ENCODE measurements around the gene FRYL.

The FRYL gene

DNA sequence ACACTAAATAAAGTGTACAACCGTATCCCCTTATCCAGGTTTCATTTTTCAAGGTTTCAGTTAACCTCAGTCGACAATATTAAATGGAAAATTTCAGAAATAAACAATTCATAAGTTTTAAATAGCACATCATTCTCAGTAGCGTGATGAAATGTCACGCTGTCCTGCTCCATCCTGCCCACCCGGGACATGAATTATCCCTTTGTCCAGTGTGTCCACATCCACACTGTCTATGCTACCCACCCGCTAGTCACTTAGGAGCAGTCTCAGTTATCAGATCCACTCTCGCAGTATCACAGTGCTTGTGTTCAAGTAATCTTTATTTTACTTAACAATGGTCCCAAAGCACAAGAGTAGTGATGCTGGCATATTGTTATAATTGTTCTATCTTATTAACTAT, 54.7 kb downstream of the FRYL start:
- peaks cover 82% of the 10 kb centered on the region for H4K20me1 ChIP-seq (ENCODE audit: insufficient read depth, low read length, poor library complexity, severe bottlenecking)

DNA sequence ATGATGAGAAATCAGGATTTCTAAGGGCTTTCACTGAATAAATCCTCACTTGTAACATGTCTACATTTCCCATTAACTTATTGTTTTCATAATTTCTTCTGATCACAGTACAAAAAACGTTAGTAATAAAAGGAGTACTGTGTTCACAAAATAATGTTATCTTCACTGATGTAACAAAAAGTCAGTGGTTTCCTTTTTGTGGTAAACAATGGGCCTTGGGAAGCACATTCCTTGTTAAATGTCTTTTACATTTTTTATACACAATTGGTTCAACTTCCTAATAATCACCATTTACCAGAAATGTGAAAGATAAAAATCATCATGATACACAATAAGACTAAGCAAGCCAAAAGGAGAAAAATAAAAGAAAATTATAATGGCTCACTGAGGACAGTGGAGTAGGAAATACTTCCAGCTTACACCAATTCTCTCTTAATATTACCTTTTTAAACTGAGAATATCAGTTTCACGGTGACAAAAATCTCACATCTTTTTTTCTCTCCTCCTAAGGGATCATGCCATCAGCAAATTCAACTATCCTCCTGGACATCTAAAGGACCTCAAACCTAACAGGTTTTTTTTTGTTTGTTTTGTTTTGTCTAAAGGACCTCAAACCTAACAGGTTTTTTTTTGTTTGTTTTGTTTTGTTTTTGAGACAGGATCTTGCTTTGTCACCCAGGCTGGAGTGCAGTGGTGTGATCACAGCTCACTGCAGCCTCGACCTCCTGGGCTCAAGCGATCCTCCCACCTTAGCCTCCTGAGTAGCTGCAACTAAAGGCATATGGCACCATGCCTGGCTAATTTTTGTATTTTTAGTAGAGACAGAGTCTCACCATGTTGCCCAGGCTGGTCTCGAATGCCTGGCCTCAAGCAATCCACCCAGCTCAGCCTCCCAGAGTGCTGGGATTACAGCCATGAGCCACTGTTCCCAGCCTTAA, 57.3 kb downstream of the FRYL start:
- H4K20me1 ChIP-seq (ENCODE audit: insufficient read depth, low read length, poor library complexity, severe bottlenecking): peaks cover 75% of the 10 kb centered on the region
- peak overlapping the region; percentile 40 for H3K4me2 ChIP-seq (ENCODE audit: low read depth, low read length, poor library complexity, severe bottlenecking)
- H3K9me3 ChIP-seq (ENCODE audit: insufficient read depth, low read depth, low read length): no peaks in the 10 kb centered on the region

More for the DNA sequence above, 54.7 kb downstream of the FRYL start:
- no peak overlapping the region for H3K4me2 ChIP-seq (ENCODE audit: low read depth, low read length, poor library complexity, severe bottlenecking)
- H3K36me3 ChIP-seq (ENCODE audit: insufficient read depth, low read length): no peaks in the 10 kb centered on the region
- H3F3A ChIP-seq (ENCODE audit: low read depth): peaks cover 4% of the 10 kb centered on the region; the same call in 1 of the 2 replicates
- TF ChIP-seq, protein P1, sequence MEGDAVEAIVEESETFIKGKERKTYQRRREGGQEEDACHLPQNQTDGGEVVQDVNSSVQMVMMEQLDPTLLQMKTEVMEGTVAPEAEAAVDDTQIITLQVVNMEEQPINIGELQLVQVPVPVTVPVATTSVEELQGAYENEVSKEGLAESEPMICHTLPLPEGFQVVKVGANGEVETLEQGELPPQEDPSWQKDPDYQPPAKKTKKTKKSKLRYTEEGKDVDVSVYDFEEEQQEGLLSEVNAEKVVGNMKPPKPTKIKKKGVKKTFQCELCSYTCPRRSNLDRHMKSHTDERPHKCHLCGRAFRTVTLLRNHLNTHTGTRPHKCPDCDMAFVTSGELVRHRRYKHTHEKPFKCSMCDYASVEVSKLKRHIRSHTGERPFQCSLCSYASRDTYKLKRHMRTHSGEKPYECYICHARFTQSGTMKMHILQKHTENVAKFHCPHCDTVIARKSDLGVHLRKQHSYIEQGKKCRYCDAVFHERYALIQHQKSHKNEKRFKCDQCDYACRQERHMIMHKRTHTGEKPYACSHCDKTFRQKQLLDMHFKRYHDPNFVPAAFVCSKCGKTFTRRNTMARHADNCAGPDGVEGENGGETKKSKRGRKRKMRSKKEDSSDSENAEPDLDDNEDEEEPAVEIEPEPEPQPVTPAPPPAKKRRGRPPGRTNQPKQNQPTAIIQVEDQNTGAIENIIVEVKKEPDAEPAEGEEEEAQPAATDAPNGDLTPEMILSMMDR (conservative IDR thresholded peaks at IDR 0.05; ENCODE audit: low read length): no peak
- no peak for TF ChIP-seq EZH2phosphoT487 (IDR thresholded peaks at IDR 0.05; ENCODE audit: borderline replicate concordance)
- no peak overlapping the region for H2AFZ ChIP-seq (ENCODE audit: low read length)
- H3K79me2 ChIP-seq (ENCODE audit: insufficient read depth, low read length): peaks cover 97% of the 10 kb centered on the region
- no peak overlapping the region for H3K4me3 ChIP-seq (ENCODE audit: low read length, poor library complexity, severe bottlenecking)
- no peaks in the 10 kb centered on the region for H3K27me3 ChIP-seq (ENCODE audit: insufficient read depth, low read length, poor library complexity, severe bottlenecking)
- H3K4me1 ChIP-seq (ENCODE audit: insufficient read depth, low read length, poor library complexity, severe bottlenecking): peaks cover 28% of the 10 kb centered on the region
- H3K9me2 ChIP-seq (replicated peaks; ENCODE audit: low read depth, low read length): no peaks in the 10 kb centered on the region
- H3K9me3 ChIP-seq (ENCODE audit: insufficient read depth, low read depth, low read length): no peaks in the 10 kb centered on the region
- H3K9ac ChIP-seq (ENCODE audit: low read depth, low read length, poor library complexity, severe bottlenecking): no peak overlapping the region

DNA sequence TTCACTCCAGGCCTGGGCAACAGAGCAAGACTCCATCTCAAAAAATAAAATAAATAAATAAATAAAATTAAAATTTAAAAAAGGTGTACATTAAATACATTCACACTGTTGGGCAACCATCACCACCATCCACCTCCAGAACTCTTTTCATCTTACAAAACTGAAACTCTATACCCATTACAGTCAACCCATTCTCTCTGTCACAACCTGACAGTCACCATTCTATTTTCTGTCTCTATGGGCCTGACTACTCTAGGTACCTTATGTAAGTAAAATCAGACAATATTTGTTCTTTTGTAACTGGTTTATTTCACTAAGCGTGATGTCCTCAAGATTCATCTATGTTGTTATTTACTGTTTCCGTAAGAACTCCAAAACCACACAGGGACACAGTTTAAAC, 59.6 kb downstream of the FRYL start:
- Histone ChIP-seq H3F3A (ENCODE audit: low read depth) (peaks cover 4% of the 10 kb centered on the region; the same call in 1 of the 2 replicates), H3K9me2 (replicated peaks; ENCODE audit: low read depth, low read length) (no peaks in the 10 kb centered on the region), H3K36me3 (ENCODE audit: insufficient read depth, low read length) (no peaks in the 10 kb centered on the region), H4K20me1 (ENCODE audit: insufficient read depth, low read length, poor library complexity, severe bottlenecking) (peaks cover 53% of the 10 kb centered on the region), H3K4me2 (ENCODE audit: low read depth, low read length, poor library complexity, severe bottlenecking) (no peak overlapping the region), H3K4me3 (ENCODE audit: low read length, poor library complexity, severe bottlenecking) (no peak overlapping the region), H3K9ac (ENCODE audit: low read depth, low read length, poor library complexity, severe bottlenecking) (no peak overlapping the region), H2AFZ (ENCODE audit: low read length) (no peak overlapping the region), H3K27me3 (ENCODE audit: insufficient read depth, low read length, poor library complexity, severe bottlenecking) (no peaks in the 10 kb centered on the region), H3K79me2 (ENCODE audit: insufficient read depth, low read length) (peaks cover 84% of the 10 kb centered on the region), H3K4me1 (ENCODE audit: insufficient read depth, low read length, poor library complexity, severe bottlenecking) (peaks cover 12% of the 10 kb centered on the region), H3K9me3 (ENCODE audit: insufficient read depth, low read depth, low read length) (no peaks in the 10 kb centered on the region)
- no peak for TF ChIP-seq EZH2phosphoT487 (IDR thresholded peaks at IDR 0.05; ENCODE audit: borderline replicate concordance)
- TF ChIP-seq, protein P1 (conservative IDR thresholded peaks at IDR 0.05; ENCODE audit: low read length): no peak

More for the DNA sequence above, 57.3 kb downstream of the FRYL start:
- no peaks in the 10 kb centered on the region for H3K36me3 ChIP-seq (ENCODE audit: insufficient read depth, low read length)
- peaks cover 4% of the 10 kb centered on the region; the same call in 1 of the 2 replicates for H3F3A ChIP-seq (ENCODE audit: low read depth)
- H3K27me3 ChIP-seq (ENCODE audit: insufficient read depth, low read length, poor library complexity, severe bottlenecking): no peaks in the 10 kb centered on the region
- peaks cover 17% of the 10 kb centered on the region for H3K4me1 ChIP-seq (ENCODE audit: insufficient read depth, low read length, poor library complexity, severe bottlenecking)
- H3K9ac ChIP-seq (ENCODE audit: low read depth, low read length, poor library complexity, severe bottlenecking): no peak overlapping the region
- TF ChIP-seq EZH2phosphoT487 (IDR thresholded peaks at IDR 0.05; ENCODE audit: borderline replicate concordance): no peak
- TF ChIP-seq, protein P1 (conservative IDR thresholded peaks at IDR 0.05; ENCODE audit: low read length): no peak
- H3K79me2 ChIP-seq (ENCODE audit: insufficient read depth, low read length): peaks cover 97% of the 10 kb centered on the region
- no peak overlapping the region for H3K4me3 ChIP-seq (ENCODE audit: low read length, poor library complexity, severe bottlenecking)
- no peaks in the 10 kb centered on the region for H3K9me2 ChIP-seq (replicated peaks; ENCODE audit: low read depth, low read length)
- no peak overlapping the region for H2AFZ ChIP-seq (ENCODE audit: low read length)

Measured in Loucy (cell line).